Activated naive CD4-positive, alpha-beta T cell (primary cell): ENCODE measurements around the gene HLA-DQB2.
"Not testable (repeated sequence)": the region's sequence is repeated elsewhere in the genome, so short reads cannot be mapped to it uniquely, and the experiment has no call there.

Experiments
- DNase-seq, 4 experiments: peaks; one replicate each; lab custom pipeline; 2025; lab: John Stamatoyannopoulos, UW

The HLA-DQB2 gene

DNA sequence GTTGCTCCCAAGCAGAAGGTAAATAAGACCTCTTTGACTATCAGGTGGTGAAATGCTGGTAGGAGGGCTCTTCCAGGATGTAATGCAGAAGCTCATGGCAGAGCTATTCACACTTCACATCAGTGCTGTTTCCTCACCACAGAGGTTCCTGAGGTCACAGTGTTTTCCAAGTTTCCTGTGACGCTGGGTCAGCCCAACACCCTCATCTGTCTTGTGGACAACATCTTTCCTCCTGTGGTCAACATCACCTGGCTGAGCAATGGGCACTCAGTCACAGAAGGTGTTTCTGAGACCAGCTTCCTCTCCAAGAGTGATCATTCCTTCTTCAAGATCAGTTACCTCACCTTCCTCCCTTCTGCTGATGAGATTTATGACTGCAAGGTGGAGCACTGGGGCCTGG, 17.7 kb downstream of the HLA-DQB2 start:
- not testable (repeated sequence) for DNase-seq

DNA sequence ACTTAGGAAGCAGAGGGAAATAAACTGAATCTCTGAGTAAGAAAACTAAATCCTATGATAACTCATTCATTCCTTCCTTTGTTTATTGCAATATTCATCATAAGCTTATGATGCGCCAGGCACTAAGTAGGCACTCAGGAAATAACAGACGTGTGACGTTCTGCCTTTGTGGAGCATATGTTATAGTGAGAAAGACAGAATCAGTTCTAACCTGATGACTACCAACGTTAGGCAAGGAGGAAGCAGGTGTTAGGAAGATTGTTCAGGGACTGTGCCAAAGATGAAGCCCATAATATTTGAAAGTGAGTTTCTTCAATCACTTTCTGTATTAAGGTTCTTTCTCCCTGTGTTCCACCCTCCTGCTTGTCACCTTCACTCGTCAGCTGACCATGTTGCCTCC, 18.6 kb downstream of the HLA-DQB2 start:
- DNase-seq = no peak

DNA sequence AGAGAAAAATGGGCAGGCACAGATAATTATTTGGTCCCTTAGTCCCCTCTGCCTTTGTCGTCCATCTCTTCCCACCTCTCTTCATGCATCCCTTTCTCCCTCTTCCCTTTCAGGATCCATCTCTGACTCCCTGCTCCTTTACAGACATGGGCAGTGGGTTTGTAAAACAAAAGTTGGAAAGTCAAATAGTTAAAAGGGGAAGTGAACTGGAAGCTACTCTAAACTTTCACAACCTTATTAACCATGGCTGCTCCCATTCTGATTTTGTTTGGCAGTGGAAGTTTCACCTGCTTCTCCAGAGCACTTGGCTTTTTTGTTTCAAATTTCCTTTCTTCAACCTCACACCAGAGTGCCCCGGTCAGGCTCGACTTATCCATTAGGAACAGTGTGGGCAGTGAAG, 21.0 kb downstream of the HLA-DQB2 start:
- no peak for DNase-seq

DNA sequence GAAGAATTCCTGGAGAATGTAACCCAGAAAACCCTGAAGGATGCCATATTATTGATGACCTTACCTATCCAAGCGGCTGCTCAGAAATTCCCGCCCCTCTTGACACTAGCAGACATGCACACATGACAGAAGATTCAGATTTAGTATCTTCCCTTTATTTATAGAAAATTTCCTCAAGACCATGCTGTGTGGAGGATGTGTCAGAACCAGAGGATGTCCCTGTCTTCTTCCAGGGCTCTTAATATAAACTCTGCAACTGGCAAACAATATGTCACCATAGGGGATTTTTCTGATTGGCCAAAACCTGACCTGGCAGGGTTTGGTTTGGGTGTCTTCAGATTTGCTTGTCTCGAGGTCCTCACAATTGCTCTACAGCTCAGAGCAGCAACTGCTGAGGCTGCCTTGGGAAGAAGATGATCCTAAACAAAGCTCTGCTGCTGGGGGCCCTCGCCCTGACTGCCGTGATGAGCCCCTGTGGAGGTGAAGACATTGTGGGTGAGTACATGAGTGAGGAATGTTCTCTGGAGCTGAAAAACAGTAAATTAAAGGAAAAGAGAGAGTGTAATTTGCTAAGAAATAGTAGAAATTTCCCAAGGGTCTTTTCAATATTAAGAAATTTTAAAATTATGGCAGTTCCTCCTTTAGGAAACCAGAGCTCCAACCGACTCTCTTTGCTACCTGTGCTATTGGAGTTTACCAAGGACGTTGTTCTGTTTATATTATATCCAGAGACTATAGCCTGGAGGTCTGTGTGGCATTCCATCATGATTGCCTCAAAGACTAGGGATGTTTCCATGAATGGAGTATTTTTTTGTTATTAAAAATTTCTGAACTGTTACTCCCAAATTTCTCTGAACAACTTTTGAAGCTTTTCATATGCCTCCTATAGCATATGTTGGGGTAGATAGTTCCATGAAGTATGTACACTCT, 22.0 kb downstream of the HLA-DQB2 start, which contains the start of gene HLA-DQA2:
HLA-DQA2 (plus strand) TSS at position 361 of the 930 bp plus-strand sequence; CDS start at position 414, 53 bp downstream.
- no peak for DNase-seq

DNA sequence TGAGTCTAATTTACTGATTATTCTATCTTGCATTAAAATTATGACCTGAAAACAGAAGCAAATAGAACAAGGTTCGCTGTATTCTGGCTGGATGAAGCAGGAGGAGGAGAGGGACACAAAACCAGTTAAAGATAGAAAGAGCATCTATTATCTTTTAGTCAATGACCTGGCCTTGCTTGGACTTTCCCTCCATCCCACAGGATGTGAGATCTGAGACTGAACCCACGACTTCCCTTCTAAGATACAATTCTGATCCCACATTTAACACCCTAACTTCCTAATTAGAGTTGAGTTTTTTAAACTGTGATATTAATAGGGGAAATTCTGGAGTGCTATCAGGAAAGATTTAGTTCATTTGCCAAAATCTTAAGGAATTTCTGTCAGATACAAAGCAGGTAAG, 25.2 kb downstream of the HLA-DQB2 start:
- DNase-seq = no peak

DNA sequence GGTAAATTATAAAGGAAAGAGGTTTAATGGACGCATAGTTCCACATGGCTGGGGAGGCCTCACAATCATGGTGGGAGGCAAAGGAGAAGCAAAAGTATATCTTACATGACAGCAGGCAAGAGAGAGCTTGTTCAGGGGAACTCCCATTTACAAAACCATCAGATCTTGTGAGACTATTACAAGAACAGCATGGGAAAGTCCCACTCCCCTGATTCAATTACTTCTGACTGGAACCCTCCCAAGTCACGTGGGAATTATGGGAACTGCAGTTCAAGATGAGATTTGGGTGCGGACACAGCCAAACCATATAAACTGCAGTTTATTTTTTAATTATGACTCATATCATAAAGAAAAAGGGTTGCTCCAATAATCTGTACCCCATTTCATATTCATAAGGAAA, 44.5 kb downstream of the HLA-DQB2 start:
- DNase-seq = no peak

DNA sequence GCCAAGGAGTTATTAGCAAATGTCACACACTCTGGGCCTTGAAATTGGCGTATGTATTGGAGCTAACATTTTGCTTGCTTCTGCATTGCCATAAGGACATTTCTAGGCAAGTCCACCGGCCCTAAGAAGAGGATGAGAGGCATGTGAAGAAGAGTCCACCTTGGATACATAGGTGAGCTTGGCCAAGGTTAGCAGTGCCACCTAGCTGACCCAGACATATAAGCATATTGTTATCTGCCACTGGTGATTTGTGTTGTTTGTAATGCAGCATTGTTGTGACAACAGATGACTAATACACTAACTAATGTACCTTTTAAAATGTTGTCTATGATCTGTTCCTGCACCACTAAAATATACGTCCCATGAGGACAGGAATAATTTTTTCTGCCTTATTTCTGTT, 46.9 kb downstream of the HLA-DQB2 start:
- no peak for DNase-seq

DNA sequence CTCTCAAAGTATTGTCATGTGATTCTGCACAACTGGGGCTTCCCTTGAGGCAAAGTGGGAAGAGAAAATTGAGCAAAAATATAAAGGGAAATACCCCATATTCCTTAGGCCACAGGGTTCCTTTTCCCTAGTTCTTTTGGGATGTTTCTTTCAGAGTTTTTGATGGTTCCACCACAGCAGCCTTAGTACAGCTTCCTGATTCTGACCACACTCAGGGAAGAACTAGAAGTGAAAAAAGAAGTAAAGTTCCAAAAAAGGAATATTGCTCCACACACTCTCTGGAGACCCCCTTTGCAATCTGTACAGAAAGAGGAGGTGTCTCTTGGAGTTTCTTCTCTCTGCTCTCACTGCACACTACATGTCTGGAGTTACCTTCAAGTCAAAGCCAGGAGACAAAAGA, 50.1 kb downstream of the HLA-DQB2 start:
- no peak for DNase-seq

DNA sequence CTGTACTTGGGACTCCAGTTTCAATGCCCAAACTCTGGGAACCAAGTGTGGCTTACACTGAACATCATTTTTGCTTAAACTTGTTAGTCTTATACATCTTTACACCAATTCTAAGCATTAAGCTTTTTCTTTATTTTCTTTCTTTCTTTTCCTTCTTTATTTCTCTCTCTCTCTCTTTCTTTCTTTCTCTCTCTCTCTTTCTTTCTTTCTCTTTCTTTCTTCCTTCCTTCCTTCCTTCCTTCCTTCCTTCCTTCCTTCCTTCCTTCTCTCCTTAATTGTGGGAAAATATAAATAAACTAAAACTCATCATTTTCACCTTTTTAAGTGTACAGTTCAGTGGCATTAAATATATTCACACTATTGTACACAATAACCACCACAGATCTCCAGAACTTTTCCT, 53.7 kb downstream of the HLA-DQB2 start:
- no peak for DNase-seq
